Right cardiac atrium (tissue), 5 donors: ENCODE data around the gene CTXN1. TPM values are rescaled to one million over a fixed set of nuclear protein-coding genes. Genes with fewer than 3 reads are reported as not detected.

ENCODE experiments used
- ATAC-seq, 2 donors: fragments of 200-7000 bp; cut with Tn5 transposase; one replicate each; pipeline versions ENCODE4 v1.8.0 to v1.9.1; 2020; ENCODE audit warnings: moderate library complexity in 2 of 2, mild to moderate bottlenecking in 1 of 2
- DNase-seq, 3 donors: peaks; one replicate each; pipeline ENCODE4 v3.0.0-alpha.2; 2020
- H3K27ac ChIP-seq: one replicate; pipeline ENCODE4 v1.5.1; 2013; ENCODE audit warnings: mild to moderate bottlenecking, low read length, control low read depth, moderate library complexity
- H3K27me3 ChIP-seq: one replicate; pipeline ENCODE4 v1.6.1; 2013; ENCODE audit not compliant: control insufficient read depth, insufficient read depth
- H3K4me1 ChIP-seq: one replicate; pipeline ENCODE4 v1.6.1; 2013; ENCODE audit warnings: low read length; ENCODE audit not compliant: control insufficient read depth, insufficient read depth
- H3K4me3 ChIP-seq: one replicate; pipeline ENCODE4 v1.5.1; 2013; ENCODE audit warnings: low read length, control low read depth
- H3K9me3 ChIP-seq: one replicate; pipeline ENCODE4 v1.6.1; 2013; ENCODE audit warnings: low read length; ENCODE audit not compliant: control insufficient read depth
- WGBS: extraction: QIAGEN DNeasy Blood & Tissue Kit; methylation state at CpG from one replicate; pipeline ENCODE4 v1.1.7; 2013; 5-methylcytosine and 5-hydroxymethylcytosine counted together
- intact Hi-C, 4 donors: fragments of 100-400 bp; cut with DNase I; formaldehyde crosslinking; loops; one replicate each; pipeline versions ENCODE4 v1.11.0 to v1.14.0; 2022 to 2023
- polyA plus RNA-seq: library from polyadenylated mRNA; stranded (reverse); fragments of 200-250 nt; gene quantifications from one replicate; pipeline ENCODE4 v1.2.3, GENCODE V29; 2013
- total RNA-seq, 4 donors: library from RNA; stranded (reverse); fragmentation: NEBNext Ultra II Directional; extraction: Animal tissue kit (Norgen Biotek cat#: 25700); gene quantifications; one replicate each; pipeline ENCODE4 v1.2.1, GENCODE V29; 2021
- donor health status: healthy with polysubstance abuse.
- donor health status: DM: no; HTN: yes; CAD: no.
- donor health status: DM: no; HTN: no; CAD: no.
- donor health status: DM: no; HTN: yes; CAD: no; lungs with severe emphysema.
- donor health status: DM: yes; HTN: yes; CAD: no.

Gene CTXN1
- total and polyA plus RNA-seq, 5 donors = 0.16 to 0.34 (median 0.24) TPM; not detected in 2

DNA sequence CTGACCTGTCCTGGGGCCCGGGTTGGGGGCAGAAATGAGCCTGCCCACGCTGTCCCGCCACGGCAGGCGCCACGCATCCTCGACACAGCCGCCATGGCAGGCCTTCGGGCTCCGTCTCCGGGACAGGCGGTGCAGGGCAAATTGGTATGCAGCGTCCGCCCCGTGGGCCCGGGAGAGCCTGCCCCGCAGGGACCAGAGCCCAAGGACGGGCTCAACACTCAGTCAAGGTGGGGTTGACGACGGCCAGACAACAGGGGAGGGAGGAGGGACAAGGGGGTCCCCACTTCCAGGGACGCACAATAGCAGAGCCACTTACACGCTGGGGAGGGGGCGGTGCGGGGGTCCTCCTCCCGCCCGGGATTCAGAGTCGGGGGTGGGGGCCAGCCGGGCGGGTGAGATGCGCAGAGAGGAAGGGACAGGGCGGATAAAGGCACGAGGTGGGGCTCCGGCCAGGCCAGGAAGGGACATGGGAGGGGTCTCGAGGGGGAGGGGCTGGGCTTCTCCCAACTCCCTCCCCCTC is 1.2 kb downstream of the CTXN1 start:
- no peak for ATAC-seq
- intact Hi-C loops = no loop called here
- DNase-seq = peak; percentile 34 to 68 (median 56)
- no peaks in the 10 kb centered on the region for H3K27me3 ChIP-seq
- H3K4me1 ChIP-seq = peaks cover 4% of the 10 kb centered on the region
- no peak overlapping the region for H3K27ac ChIP-seq
- WGBS = 47% methylated on average over 31 of the region's 34 CpGs
- H3K4me3 ChIP-seq = no peak overlapping the region
- no peaks in the 10 kb centered on the region for H3K9me3 ChIP-seq

DNA sequence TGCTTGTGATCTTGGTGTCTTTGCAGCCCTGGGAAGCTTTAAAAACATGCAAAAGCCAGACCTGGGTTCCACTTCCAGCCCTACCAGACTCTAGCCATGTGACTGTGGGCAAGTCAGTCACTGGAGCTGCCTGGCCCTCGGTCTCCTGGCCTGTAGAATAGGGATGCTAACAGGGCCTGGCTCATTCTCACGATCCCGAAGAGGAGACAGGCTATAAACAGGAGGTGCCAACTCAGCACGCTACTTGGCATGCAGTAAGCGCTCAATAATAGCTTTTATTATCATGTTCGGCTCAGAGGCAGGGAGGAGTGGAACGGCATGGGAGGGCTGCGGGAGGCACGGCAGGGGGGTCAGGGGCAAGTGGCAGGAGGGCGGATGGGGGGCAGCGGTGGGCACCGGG is 1.7 kb downstream of the CTXN1 start:
- Histone ChIP-seq H3K4me1 (peaks cover 4% of the 10 kb centered on the region), H3K27ac (no peak overlapping the region), H3K4me3 (no peak overlapping the region), H3K9me3 (no peaks in the 10 kb centered on the region), H3K27me3 (no peaks in the 10 kb centered on the region)
- DNase-seq = peak in 1 of 3 donors; percentile 28
- no peak for ATAC-seq
- intact Hi-C loops = no loop called here
- 79% methylated on average over 12 of the region's 12 CpGs for whole genome bisulfite sequencing

GRCh38 chr19:7923295-7924191 is 2.4 kb downstream of the CTXN1 start:
- H3K27ac ChIP-seq = no peak overlapping the region
- WGBS = 80% methylated on average over 31 of the region's 31 CpGs

GRCh38 chr19:7922836-7923195 is 3.1 kb downstream of the CTXN1 start:
- no peak overlapping the region for H3K4me3 ChIP-seq
- no peak for ATAC-seq
- H3K4me1 ChIP-seq = peaks cover 2% of the 10 kb centered on the region
- intact Hi-C loops = no loop called here
- H3K27me3 ChIP-seq = no peaks in the 10 kb centered on the region
- no peak overlapping the region for H3K27ac ChIP-seq
- 89% methylated on average over 8 of the region's 8 CpGs for WGBS
- H3K9me3 ChIP-seq = no peaks in the 10 kb centered on the region
- DNase-seq = peak in 2 of 3 donors; percentile 13 to 60

More at GRCh38 chr19:7923295-7924191, 2.4 kb downstream of the CTXN1 start:
- intact Hi-C loops = no loop called here
- Histone ChIP-seq H3K4me1 (peaks cover 4% of the 10 kb centered on the region), H3K27me3 (no peaks in the 10 kb centered on the region), H3K9me3 (no peaks in the 10 kb centered on the region), H3K4me3 (no peak overlapping the region)
- ATAC-seq (no peak), DNase-seq (peak; percentile 28 to 65 (median 58))

DNA sequence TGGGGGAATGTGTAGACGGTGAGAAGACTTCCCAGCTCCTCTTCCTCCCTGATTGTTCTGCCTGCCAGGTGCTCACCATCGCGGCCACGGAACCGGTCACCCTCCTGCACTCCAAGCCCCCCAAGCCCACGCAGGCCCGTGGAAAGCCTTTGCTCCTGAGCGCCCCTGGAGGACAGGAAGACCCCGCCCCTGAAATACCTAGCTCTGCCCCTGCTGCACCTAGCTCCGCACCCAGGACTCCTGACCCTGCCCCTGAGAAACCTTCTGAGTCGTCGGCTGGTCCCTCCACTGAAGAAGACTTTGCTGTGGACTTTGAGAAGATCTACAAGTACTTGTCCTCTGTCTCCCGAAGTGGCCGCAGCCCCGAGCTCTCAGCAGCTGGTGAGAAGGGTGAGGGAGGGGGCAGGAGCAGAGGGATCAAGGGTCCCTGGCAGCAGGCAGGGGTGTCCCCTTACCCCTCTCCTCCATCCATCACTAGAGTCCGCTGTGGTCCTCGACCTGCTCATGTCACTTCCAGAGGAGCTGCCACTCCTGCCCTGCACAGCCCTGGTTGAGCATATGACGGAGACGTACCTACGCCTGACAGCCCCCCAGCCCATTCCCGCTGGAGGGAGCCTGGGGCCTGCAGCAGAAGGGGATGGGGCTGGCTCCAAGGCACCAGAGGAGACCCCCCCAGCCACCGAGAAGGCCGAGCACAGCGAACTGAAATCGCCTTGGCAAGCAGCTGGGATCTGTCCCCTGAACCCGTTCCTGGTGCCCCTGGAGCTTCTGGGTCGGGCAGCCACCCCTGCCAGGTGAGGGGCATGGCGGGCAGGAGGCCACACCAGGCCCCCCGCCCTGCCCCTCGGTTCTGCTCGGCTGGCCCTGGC is 3.7 kb downstream of the CTXN1 start:
- Histone ChIP-seq H3K27me3 (no peaks in the 10 kb centered on the region), H3K9me3 (no peaks in the 10 kb centered on the region), H3K4me3 (no peak overlapping the region), H3K27ac (no peak overlapping the region), H3K4me1 (peaks cover 2% of the 10 kb centered on the region)
- intact Hi-C loops = no loop called here
- ATAC-seq (no peak), DNase-seq (peak; percentile 25 to 64 (median 59))
- 94% methylated on average over 31 of the region's 31 CpGs for WGBS

GRCh38 chr19:7921302-7921966 is 4.5 kb downstream of the CTXN1 start:
- ATAC-seq (peak in 1 of 2 donors; percentile 0), DNase-seq (peak in 2 of 3 donors; percentile 27 to 75)
- H3K4me1 ChIP-seq = peaks cover 2% of the 10 kb centered on the region
- H3K27ac ChIP-seq = peak overlapping the region; percentile 58
- intact Hi-C loops = no loop called here
- H3K27me3 ChIP-seq = no peaks in the 10 kb centered on the region
- H3K9me3 ChIP-seq = no peaks in the 10 kb centered on the region
- H3K4me3 ChIP-seq = peak overlapping the region; percentile 21
- WGBS = 51% methylated on average over 17 of the region's 17 CpGs

- 2% methylated on average over 62 of the region's 62 CpGs for WGBS
- intact Hi-C loops = no loop called here
- DNase-seq (peak; percentile 100), ATAC-seq (peak; percentile 88)
- H3K27ac ChIP-seq = peak overlapping the region; percentile 89
- peak overlapping the region; percentile 89 for H3K4me3 ChIP-seq
- H3K4me1 ChIP-seq = peaks cover 2% of the 10 kb centered on the region
- no peaks in the 10 kb centered on the region for H3K27me3 ChIP-seq
- H3K9me3 ChIP-seq = no peaks in the 10 kb centered on the region
Observed at GRCh38 chr19:7920519-7921301, 5.2 kb downstream of the CTXN1 start.

- peaks cover 2% of the 10 kb centered on the region for H3K4me1 ChIP-seq
- H3K4me3 ChIP-seq = peak within 1 kb of the TSS; percentile 89
- WGBS = 9% methylated on average over 62 of the region's 62 CpGs
- H3K9me3 ChIP-seq = no peaks in the 10 kb centered on the region
- H3K27ac ChIP-seq = peak within 1 kb of the TSS; percentile 89
- DNase-seq (peak; percentile 98 to 99 (median 99)), ATAC-seq (peak; percentile 73 to 76)
- intact Hi-C loops = no loop called here
- H3K27me3 ChIP-seq = no peaks in the 10 kb centered on the region
Observed at GRCh38 chr19:7919610-7920518, 6.1 kb downstream of the CTXN1 start, which contains the start of gene SNAPC2. SNAPC2 (plus strand) TSS chr19:7920338; CDS start chr19:7920367, 29 bp downstream.

DNA sequence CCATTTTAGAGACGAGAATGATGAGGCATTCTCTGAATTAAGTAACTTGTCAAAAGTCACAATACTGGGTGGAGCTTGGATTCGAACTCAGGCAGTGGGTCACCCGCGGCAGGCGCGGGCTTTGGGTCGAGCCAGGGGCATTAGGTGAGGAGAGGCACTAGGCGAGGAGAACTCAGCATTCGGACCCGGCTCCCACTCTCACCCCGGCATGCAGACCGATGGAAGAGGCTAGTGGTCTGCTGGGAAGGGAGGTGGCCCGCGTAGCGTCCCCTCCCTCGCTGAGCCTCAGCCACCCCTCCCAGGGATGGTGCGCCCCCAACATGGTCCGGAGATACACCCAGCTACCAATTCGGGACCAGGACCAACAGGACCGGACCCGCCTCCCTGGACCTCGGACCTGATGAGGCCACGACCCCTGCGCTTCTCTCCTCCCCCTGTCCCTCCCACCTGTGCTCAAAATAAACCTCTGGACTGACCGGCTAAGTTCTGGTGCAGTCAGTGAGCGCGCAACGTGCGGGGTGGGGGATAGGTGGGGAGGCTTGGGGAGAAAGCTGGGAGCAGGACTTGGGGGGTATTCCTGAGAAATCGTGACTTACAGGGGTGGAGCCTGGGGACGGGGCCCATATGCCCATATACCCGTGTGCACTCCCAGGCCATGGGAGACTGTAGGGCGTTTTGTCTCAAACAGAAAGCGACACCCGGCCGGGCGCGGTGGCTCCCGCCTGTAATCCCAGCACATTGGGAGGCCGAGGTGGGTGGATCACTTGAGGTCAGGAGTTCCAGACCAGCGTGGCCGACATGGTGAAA is 7.1 kb downstream of the CTXN1 start:
- Histone ChIP-seq H3K4me3 (no peak overlapping the region), H3K27me3 (no peaks in the 10 kb centered on the region), H3K4me1 (peaks cover 2% of the 10 kb centered on the region), H3K27ac (no peak overlapping the region), H3K9me3 (no peaks in the 10 kb centered on the region)
- DNase-seq (peak; percentile 31 to 71 (median 58)), ATAC-seq (no peak)
- intact Hi-C loops = no loop called here
- 42% methylated on average over 42 of the region's 42 CpGs for WGBS
